ENCODE data around the gene ITIH3.

Gene ITIH3

GRCh38 chr3:52849656-52850055 lies 55.1 kb downstream of the ITIH3 start:
- Mint-ChIP-seq H3K4me1 (ENCODE audit: low read depth) (no peaks in the 10 kb centered on the region), H3K27ac (no peak overlapping the region)

DNA sequence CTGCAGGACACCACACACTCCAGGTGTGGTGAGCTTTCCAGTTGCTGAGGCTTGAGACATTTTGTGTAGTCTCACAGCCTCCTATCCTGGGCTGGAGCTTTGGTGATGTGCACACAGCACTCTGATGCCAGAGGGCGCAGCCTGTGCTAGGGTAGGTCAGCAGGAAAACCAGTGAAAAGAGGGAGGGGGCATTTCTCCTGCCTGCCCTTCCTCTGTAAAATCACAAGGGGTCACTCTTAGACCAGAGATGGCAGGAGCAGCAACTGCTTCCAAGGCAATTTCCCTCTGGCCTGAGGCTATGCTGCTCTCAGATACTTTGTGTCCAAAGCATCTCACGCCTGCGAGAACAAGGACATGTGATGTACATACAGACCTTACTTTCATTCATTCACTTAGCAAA lies 56.8 kb downstream of the ITIH3 start:
- Mint-ChIP-seq H3K9me3 (no peaks in the 10 kb centered on the region), H3K27me3 (no peaks in the 10 kb centered on the region), H3K36me3 (ENCODE audit: low read depth) (peaks cover 18% of the 10 kb centered on the region), H3K27ac (no peak overlapping the region), H3K4me1 (ENCODE audit: low read depth) (no peaks in the 10 kb centered on the region), H3K4me3 (no peak overlapping the region)

More at GRCh38 chr3:52849656-52850055, 55.1 kb downstream of the ITIH3 start:
- no peaks in the 10 kb centered on the region for H3K27me3 Mint-ChIP-seq
- no peaks in the 10 kb centered on the region for H3K9me3 Mint-ChIP-seq
- peaks cover 15% of the 10 kb centered on the region for H3K36me3 Mint-ChIP-seq (ENCODE audit: low read depth)
- no peak overlapping the region for H3K4me3 Mint-ChIP-seq

DNA sequence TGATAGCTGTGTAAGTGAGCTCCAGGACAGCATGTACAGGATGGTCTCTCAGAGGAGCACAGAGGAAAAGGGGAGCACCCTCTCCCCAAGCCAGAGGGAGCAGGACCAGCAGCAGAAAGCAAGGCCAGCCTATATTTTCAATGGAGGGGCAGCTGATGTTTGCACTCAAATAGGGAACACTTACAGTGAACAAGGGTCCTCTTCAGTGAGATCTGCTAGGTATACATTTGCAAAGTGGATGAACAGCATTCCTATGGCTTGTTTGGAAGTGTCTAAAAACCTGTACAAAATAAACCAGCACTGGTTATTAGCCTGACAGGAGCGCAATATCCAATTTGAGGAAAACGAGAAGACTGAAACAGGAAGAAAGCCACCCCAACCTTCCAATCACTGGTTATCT lies 57.8 kb downstream of the ITIH3 start:
- no peak overlapping the region for H3K4me3 Mint-ChIP-seq
- no peaks in the 10 kb centered on the region for H3K4me1 Mint-ChIP-seq (ENCODE audit: low read depth)
- H3K27me3 Mint-ChIP-seq: no peaks in the 10 kb centered on the region
- no peak overlapping the region for H3K27ac Mint-ChIP-seq
- peaks cover 21% of the 10 kb centered on the region for H3K36me3 Mint-ChIP-seq (ENCODE audit: low read depth)
- H3K9me3 Mint-ChIP-seq: no peaks in the 10 kb centered on the region

DNA sequence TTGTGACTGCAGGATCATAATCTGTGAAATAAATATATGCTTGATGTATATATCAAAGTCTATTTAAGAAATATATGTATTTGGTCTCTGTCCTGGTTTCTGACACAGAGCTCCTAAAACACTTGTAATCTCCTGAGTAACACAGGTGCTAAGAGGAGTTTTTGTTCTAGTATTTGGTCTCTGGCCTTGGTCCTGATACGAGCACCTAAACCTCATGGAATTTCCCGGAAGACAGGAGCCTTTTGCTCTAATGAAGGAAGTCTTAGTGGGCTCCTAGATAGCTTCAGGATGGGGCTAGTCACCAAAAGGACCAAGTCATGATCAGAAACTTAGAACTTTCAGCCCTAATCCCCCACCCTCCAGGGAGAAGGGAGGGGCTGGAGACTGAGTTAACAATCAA lies 59.4 kb downstream of the ITIH3 start:
- H3K36me3 Mint-ChIP-seq (ENCODE audit: low read depth): peaks cover 16% of the 10 kb centered on the region

GRCh38 chr3:52856666-52857065 lies 62.1 kb downstream of the ITIH3 start:
- peaks cover 16% of the 10 kb centered on the region for H3K36me3 Mint-ChIP-seq (ENCODE audit: low read depth)
- no peaks in the 10 kb centered on the region for H3K4me1 Mint-ChIP-seq (ENCODE audit: low read depth)
- no peak overlapping the region for H3K27ac Mint-ChIP-seq
- no peak overlapping the region for H3K4me3 Mint-ChIP-seq
- no peaks in the 10 kb centered on the region for H3K27me3 Mint-ChIP-seq
- H3K9me3 Mint-ChIP-seq: no peaks in the 10 kb centered on the region

More for the DNA sequence above, 59.4 kb downstream of the ITIH3 start:
- Mint-ChIP-seq H3K4me3 (no peak overlapping the region), H3K4me1 (ENCODE audit: low read depth) (no peaks in the 10 kb centered on the region), H3K9me3 (no peaks in the 10 kb centered on the region), H3K27me3 (no peaks in the 10 kb centered on the region), H3K27ac (no peak overlapping the region)

DNA sequence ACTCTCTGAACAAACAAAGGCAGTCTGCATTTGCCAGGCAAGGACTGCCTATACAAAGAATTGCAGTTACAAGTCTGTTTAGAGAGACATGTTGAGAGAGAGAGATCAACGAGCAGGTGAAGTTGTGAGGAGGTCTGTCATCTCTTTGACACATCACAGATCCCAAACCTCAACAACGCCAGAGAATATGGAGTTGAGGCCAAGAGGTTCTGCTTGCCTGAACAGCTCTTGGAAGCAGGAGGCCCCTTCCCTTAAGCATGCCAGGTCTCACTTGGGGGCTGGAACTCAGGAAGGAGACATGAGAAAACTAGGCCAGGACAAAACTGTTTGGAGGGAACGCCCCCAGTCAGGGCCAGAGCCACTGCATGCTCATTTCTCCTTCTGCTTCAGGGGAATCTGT lies 62.5 kb downstream of the ITIH3 start:
- Mint-ChIP-seq H3K36me3 (ENCODE audit: low read depth) (peaks cover 11% of the 10 kb centered on the region), H3K9me3 (no peaks in the 10 kb centered on the region), H3K4me3 (no peak overlapping the region), H3K4me1 (ENCODE audit: low read depth) (no peaks in the 10 kb centered on the region), H3K27me3 (no peaks in the 10 kb centered on the region), H3K27ac (no peak overlapping the region)

- Mint-ChIP-seq H3K36me3 (ENCODE audit: low read depth) (peaks cover 11% of the 10 kb centered on the region), H3K9me3 (peaks cover 3% of the 10 kb centered on the region), H3K4me1 (ENCODE audit: low read depth) (no peaks in the 10 kb centered on the region), H3K27me3 (no peaks in the 10 kb centered on the region), H3K4me3 (no peak overlapping the region), H3K27ac (no peak overlapping the region)
Measured at GRCh38 chr3:52857864-52858263, 63.3 kb downstream of the ITIH3 start.
